ENCODE data around the gene PACRG.
A peak's percentile ranks its signal among the peaks of the same experiment; 100 is the strongest.
"Not testable (repeated sequence)": the region's sequence is repeated elsewhere in the genome, so short reads cannot be mapped to it uniquely, and the experiment has no call there.

The PACRG gene

DNA sequence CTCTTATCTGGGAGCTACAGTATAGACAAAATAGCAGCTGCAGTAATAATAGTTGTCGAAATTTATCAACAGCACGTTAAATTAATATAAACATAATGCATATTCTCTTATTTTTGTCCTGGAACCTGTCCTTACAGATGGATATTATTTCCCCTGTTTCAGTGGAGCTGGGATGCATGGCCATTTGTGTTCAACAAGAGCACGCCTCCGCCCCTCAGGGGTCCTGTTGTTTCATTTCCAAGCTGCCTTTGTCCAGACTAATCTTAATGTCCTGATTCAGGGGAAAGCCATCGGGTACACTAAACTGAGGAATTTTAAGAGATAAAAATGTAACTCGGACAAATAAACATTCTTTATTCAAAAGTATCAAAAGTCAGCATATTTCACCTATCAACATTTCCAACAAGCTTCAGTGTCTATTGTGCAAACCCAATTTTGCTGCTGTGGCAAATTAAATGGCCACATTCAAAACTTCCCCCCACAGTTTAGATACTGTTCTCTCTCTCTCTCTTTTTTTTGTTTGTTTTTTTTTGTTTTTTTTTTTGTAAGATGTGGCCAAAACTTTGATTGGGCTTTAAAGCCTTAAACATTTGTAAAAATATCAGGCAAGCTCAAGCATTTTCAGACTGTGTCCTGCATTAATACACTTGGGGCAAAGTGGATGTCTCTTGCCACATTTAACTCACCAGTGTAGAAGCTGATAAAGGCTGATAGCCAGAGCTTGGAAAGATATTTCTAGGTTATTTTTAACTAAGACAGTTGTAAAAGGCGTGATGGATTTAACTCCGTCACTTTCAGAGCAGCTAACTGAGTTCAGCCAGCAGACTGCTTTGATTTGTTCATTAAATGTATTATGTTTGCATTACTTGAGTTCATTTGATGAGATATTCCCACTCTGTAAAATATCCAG lies 574.2 kb downstream of the PACRG start:
- DNase-seq: no peak

- DNase-seq: no peak
Measured at GRCh38 chr6:163302747-163303146, 575.0 kb downstream of the PACRG start.

GRCh38 chr6:163306000-163306399 lies 578.2 kb downstream of the PACRG start:
- no peak for DNase-seq

GRCh38 chr6:163308629-163309440 lies 581.1 kb downstream of the PACRG start:
- no peak for DNase-seq

DNA sequence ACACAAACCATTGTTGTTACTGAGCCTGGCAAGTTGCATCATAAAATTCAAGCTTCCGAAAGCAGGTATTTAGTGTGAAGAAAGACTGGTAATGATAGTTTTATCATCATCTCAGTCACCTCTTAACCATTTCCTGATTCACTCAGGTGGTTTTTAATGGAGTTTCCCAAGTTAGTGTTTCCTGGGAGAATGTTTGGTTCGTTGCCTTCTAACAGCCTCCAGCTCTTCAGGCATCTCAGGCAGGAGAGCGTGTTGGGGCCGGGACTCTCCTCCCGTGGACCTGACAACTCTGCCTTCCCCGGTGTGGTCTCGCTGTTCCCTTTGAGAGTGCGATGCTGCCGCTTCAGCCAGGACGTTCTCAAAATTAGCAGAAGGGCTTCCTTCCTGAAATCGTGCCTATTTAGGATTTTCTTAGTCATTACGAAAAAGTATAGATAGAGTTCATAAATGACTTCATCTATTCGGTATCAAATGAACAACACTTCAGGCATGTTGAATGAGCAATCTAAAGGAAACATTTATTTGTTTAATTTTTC lies 581.8 kb downstream of the PACRG start:
- no peak for DNase-seq

GRCh38 chr6:163310096-163310972 lies 582.6 kb downstream of the PACRG start:
- no peak for DNase-seq

GRCh38 chr6:163310973-163311383 lies 583.2 kb downstream of the PACRG start:
- DNase-seq: no peak

GRCh38 chr6:163311830-163312229 lies 584.1 kb downstream of the PACRG start:
- peak; percentile 65 for DNase-seq

DNA sequence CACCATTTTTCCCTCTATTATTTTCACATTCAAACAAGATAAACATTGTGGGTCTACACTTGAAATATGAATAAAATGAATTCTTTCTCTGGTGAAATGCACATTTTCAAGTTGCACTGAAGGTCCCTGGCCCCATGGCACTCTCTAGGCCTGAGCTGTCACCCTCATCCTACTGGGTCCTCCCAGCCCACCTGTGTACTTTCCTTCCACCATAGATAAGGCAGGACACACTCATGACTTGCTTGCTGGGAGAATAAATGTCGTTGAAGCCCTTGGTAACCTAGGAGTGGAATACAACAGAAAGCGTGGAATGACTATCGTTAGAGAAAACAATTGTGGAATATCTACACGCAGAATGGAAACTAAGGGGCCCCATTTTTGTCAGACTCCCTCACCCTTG lies 585.8 kb downstream of the PACRG start:
- no peak for DNase-seq

GRCh38 chr6:163313981-163314380 lies 586.2 kb downstream of the PACRG start:
- no peak for DNase-seq

DNA sequence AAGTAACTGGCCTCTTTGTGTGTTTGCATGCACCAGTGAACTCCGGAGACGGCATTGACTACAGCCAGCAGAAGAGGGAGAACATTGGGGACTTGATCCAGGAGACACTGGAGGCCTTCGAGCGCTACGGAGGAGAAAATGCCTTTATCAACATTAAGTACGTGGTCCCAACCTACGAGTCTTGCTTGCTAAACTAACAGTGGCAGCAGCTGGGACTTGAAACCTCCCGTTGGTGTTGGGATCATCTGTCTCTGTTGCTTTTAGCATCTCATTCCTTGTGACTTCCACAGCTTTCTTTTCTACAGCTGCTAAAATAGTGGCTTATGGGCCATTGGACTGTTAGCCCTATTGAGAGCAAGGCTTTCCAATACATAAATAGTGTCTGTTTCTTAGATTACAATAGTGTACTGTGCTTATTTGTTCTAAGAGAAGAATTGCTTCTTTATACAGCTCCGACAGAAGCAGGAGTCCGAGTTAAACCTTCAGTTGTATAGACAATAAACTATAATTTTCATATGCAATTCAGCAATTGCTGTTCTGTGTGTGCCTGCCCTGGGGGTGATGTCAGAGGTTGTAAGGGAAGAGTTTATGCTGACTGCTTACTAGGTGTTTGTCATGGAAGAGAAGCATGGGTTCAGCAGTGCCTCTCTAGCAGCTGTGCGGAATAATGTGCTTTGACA lies 587.2 kb downstream of the PACRG start:
- no peak for DNase-seq

- not testable (repeated sequence) for DNase-seq
Measured at GRCh38 chr6:163316866-163317495, 589.2 kb downstream of the PACRG start.

DNA sequence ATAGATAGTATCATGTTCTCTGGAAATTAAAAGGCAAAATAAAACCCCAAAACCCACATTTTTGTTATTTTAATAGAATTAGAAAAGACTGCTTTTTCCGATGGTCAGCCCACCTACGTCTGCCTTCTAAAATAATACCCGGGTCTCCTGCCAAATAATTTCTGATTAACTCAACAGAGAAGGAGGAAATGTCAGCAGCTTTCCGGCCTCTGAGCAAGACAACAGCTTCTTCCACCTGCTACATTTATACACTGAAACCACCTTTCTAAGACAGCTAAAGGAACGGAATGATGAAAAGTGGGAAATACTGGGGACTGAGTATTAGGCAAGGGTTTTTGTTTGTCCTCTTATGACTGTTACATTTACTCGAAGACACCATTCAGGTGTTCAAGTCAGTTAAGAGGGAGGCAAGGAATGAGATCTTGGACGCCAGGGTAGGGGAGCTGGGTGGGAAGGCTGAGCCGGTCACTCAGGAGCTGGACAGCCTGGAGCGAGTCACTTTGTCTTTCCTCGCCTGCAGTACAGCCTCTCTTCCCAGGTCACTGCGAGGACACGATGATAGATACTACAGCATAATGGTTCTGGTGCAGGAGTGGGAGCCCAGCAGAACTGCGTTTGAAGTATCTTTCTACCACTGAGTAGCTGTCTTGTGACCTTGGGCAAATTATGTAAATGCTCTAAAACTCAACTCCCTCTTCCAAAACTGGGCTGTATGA lies 590.5 kb downstream of the PACRG start:
- no peak for DNase-seq

- no peak for DNase-seq
Measured at GRCh38 chr6:163319609-163320366, 592.0 kb downstream of the PACRG start.

GRCh38 chr6:163320402-163320801 lies 592.6 kb downstream of the PACRG start:
- no peak for DNase-seq

GRCh38 chr6:163320804-163321203 lies 593.0 kb downstream of the PACRG start:
- no peak for DNase-seq

DNA sequence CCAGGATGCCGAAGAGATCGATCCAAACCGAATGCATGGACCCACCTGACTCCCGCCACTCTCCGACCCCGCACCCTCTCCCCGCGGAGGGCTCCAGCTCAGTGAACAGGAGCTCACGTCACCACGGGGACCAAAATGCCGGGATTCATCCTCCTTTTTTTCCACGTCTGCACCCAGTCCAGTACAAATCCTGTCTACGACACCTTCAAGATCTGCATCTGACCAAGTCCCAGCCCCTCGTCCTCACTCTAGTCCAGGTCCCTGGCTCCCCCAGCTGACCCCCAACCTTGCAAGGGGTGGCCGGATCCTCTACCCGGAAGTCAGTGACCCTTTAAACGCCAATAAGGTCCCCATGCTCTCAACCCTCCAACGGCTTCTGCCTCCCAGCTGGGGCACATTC lies 593.9 kb downstream of the PACRG start:
- no peak for DNase-seq

DNA sequence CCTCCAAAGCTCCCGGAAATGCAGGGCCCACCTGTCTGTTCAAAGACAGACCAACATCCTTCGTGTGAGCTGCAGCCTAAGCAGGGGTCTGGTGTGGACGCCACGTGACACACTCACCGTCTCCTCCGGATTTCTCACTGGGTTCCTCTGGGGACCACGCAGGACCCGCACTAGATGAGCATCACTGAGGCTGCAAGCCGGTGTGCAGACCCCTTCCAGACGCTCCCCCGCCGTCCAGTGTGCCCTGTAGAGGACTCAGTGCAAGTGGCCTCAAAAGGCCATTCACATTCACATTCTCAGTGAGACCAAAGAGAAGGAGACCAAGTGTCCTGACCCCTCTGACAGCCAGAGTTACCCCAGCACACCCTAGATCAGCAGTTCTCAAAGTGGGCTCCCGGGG lies 595.5 kb downstream of the PACRG start:
- no peak for DNase-seq

DNA sequence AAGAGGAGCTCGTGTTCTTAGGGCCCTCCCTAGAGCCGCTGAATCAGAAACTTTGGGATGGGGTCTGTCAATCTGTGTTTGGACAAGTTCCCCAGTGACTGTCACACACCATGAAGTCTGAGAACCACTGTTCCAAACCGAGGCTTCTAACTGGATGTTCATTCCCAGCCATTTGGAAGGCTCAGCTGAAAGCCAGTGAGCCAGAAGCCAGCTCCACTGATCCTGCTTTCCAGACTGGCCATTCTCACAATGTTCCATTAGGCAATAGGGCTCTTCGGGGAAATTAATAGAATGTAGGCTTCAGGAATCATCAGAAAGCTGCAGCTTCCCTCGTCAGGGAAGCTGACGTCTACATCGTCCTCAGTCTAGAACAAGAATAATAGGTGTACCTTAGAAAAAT lies 595.9 kb downstream of the PACRG start:
- no peak for DNase-seq

DNA sequence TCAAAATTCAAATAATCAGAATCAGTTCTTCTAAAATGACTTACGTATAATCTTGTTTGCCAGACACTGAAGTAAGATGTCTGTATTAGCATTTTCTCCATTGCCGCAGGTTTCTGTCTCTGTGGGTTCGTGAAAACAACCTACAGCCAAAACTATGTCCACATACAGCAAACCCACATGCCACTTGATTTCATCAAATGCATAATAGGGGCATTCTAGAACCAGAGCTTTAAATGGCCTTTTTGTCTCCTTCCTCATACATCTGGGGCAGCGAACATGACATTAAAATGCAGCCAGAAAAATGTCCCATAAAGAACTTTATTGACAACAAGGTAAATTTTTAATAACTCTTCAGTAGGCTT lies 596.5 kb downstream of the PACRG start:
- no peak for DNase-seq

Data from NCI-H146 (cell line).